ENCODE data around the gene SHISAL1. TPM values are rescaled to one million over a fixed set of nuclear protein-coding genes. Genes with fewer than 3 reads are reported as not detected.

SHISAL1 gene
- polyA plus RNA-seq, 1 donor (not counting 4 experiments of a cell fraction or from before 2014, with no cell fraction given), result 0.24 TPM

GRCh38 chr22:44347549-44347948 lies 34.8 kb upstream of the SHISAL1 start:
- dilution Hi-C loops (cut with MboI; ENCODE audit: extremely low pct_ligation_motif_present, low sequenced_read_pairs), result no loop called here
- no peak for FAIRE-seq
- Histone ChIP-seq H3K9me1 (ENCODE audit: control insufficient read depth, extremely low read depth, insufficient read depth, low read length) (no peaks in the 10 kb centered on the region), H3K27me3 (ENCODE audit: control insufficient read depth, extremely low read depth, insufficient read depth, low read length) (peaks cover 60% of the 10 kb centered on the region), H3K4me2 (ENCODE audit: control insufficient read depth, extremely low read depth, insufficient read depth, low read depth, low read length) (no peak overlapping the region), H3K79me2 (ENCODE audit: control insufficient read depth, insufficient read depth, low read length) (no peaks in the 10 kb centered on the region), H3K4me3 (ENCODE audit: control insufficient read depth in 2 of 3, extremely low read depth in 1 of 3, insufficient read depth in 2 of 3, low read depth in 1 of 3, low read length in 3 of 3) (no peak overlapping the region), H3K27ac (ENCODE audit: control insufficient read depth, insufficient read depth, low read length) (no peak overlapping the region), H3K36me3 (ENCODE audit: control insufficient read depth in 2 of 2, extremely low read depth in 1 of 2, insufficient read depth in 2 of 2, low read length in 2 of 2) (no peaks in the 10 kb centered on the region), H3K9ac (ENCODE audit: control insufficient read depth, extremely low read depth, insufficient read depth, low read length) (no peak overlapping the region), H2AFZ (ENCODE audit: control insufficient read depth, low read length) (no peak overlapping the region), H3K4me1 (ENCODE audit: control insufficient read depth, extremely low read depth, insufficient read depth, low read length) (peaks cover 12% of the 10 kb centered on the region), H4K20me1 (ENCODE audit: control insufficient read depth, extremely low read depth, insufficient read depth, low read length) (peaks cover 3% of the 10 kb centered on the region), H3K9me3 (ENCODE audit: control insufficient read depth, low read depth, low read length) (no peaks in the 10 kb centered on the region)
- no peak for DNase-seq (ENCODE audit: low read depth, low spot score)
- TF ChIP-seq, protein P1, sequence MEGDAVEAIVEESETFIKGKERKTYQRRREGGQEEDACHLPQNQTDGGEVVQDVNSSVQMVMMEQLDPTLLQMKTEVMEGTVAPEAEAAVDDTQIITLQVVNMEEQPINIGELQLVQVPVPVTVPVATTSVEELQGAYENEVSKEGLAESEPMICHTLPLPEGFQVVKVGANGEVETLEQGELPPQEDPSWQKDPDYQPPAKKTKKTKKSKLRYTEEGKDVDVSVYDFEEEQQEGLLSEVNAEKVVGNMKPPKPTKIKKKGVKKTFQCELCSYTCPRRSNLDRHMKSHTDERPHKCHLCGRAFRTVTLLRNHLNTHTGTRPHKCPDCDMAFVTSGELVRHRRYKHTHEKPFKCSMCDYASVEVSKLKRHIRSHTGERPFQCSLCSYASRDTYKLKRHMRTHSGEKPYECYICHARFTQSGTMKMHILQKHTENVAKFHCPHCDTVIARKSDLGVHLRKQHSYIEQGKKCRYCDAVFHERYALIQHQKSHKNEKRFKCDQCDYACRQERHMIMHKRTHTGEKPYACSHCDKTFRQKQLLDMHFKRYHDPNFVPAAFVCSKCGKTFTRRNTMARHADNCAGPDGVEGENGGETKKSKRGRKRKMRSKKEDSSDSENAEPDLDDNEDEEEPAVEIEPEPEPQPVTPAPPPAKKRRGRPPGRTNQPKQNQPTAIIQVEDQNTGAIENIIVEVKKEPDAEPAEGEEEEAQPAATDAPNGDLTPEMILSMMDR (optimal IDR thresholded peaks at IDR 0.05 in 1 of 3, IDR thresholded peaks at IDR 0.05 in 1 of 3, conservative IDR thresholded peaks at IDR 0.05 in 1 of 3; ENCODE audit: extremely low read depth in 1 of 3, insufficient read depth in 2 of 3, low read length in 3 of 3), result no peak
- TF ChIP-seq EZH2 (IDR thresholded peaks at IDR 0.05; ENCODE audit: low read length), result no peak

DNA sequence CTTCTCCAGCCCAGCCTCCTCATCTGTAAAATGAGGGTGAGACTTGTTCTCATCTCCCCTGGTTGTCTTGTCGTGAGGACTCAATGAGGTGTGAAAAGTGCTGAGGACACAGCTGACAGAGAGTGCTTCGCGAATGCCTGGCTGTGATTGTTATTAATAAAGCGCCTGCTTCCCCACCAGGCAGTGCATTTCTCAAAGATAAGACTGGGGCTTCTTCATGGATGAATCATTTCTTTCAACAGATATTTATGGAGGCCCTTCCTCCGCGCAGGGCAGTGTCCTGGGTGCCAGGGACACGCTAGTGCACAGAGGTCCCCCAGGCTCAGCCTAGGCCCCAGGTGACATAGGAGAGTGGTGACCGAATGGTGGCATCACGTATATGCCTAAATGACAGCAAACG lies 34.3 kb upstream of the SHISAL1 start:
- Histone ChIP-seq H3K9me3 (ENCODE audit: control insufficient read depth, low read depth, low read length) (no peaks in the 10 kb centered on the region), H3K4me3 (ENCODE audit: control insufficient read depth in 2 of 3, extremely low read depth in 1 of 3, insufficient read depth in 2 of 3, low read depth in 1 of 3, low read length in 3 of 3) (no peak overlapping the region), H3K27ac (ENCODE audit: control insufficient read depth, insufficient read depth, low read length) (no peak overlapping the region), H3K36me3 (ENCODE audit: control insufficient read depth in 2 of 2, extremely low read depth in 1 of 2, insufficient read depth in 2 of 2, low read length in 2 of 2) (no peaks in the 10 kb centered on the region), H3K9me1 (ENCODE audit: control insufficient read depth, extremely low read depth, insufficient read depth, low read length) (no peaks in the 10 kb centered on the region), H3K4me1 (ENCODE audit: control insufficient read depth, extremely low read depth, insufficient read depth, low read length) (peaks cover 11% of the 10 kb centered on the region), H3K9ac (ENCODE audit: control insufficient read depth, extremely low read depth, insufficient read depth, low read length) (no peak overlapping the region), H4K20me1 (ENCODE audit: control insufficient read depth, extremely low read depth, insufficient read depth, low read length) (peaks cover 3% of the 10 kb centered on the region), H3K4me2 (ENCODE audit: control insufficient read depth, extremely low read depth, insufficient read depth, low read depth, low read length) (no peak overlapping the region), H3K79me2 (ENCODE audit: control insufficient read depth, insufficient read depth, low read length) (no peaks in the 10 kb centered on the region), H2AFZ (ENCODE audit: control insufficient read depth, low read length) (no peak overlapping the region), H3K27me3 (ENCODE audit: control insufficient read depth, extremely low read depth, insufficient read depth, low read length) (peaks cover 62% of the 10 kb centered on the region)
- dilution Hi-C loops (cut with MboI; ENCODE audit: extremely low pct_ligation_motif_present, low sequenced_read_pairs), result no loop called here
- FAIRE-seq (no peak), DNase-seq (ENCODE audit: low read depth, low spot score) (no peak)
- no peak for TF ChIP-seq EZH2 (IDR thresholded peaks at IDR 0.05; ENCODE audit: low read length)
- TF ChIP-seq, protein P1 (optimal IDR thresholded peaks at IDR 0.05 in 1 of 3, IDR thresholded peaks at IDR 0.05 in 1 of 3, conservative IDR thresholded peaks at IDR 0.05 in 1 of 3; ENCODE audit: extremely low read depth in 1 of 3, insufficient read depth in 2 of 3, low read length in 3 of 3), result no peak
